MCF 10A (cell line): ENCODE measurements around the gene METTL1. TPM values are rescaled to one million over a fixed set of nuclear protein-coding genes. Genes with fewer than 3 reads are reported as not detected.

ENCODE experiments used
- BruUV-seq: library from RNA; stranded (reverse); fragments of 400-500 nt; replicated peaks from 2 replicates; lab custom pipeline; 2021; lab: Mats Ljungman, UMichigan
- CTCF ChIA-PET: fragments of 300-600 bp; sonication (Branson Sonifier 250); formaldehyde crosslinking; extraction: SDS; loops from one replicate; lab custom pipeline; 2021; ENCODE audit warnings: antibody characterized with exemption, inconsistent platforms; lab: Yijun Ruan, JAX
- POLR2A ChIA-PET: fragments of 300-600, 350-650 bp; sonication (Branson Sonifier 250); formaldehyde crosslinking; extraction: SDS; loops from one replicate; lab custom pipeline; 2020; ENCODE audit warnings: antibody characterized with exemption, inconsistent platforms; lab: Yijun Ruan, JAX
- DNase-seq: peaks from one replicate; pipeline ENCODE4 v3.0.0-alpha.2; 2018; ENCODE audit not compliant: unreplicated experiment
- H3K27ac Mint-ChIP-seq: one replicate; pipeline ENCODE4 v1.8.0; 2022; ENCODE audit warnings: mild to moderate bottlenecking, low read depth, mixed read lengths; ENCODE audit not compliant: unreplicated experiment
- H3K27me3 Mint-ChIP-seq: one replicate; pipeline ENCODE4 v1.8.0; 2022; ENCODE audit warnings: mixed read lengths; ENCODE audit not compliant: insufficient read depth, unreplicated experiment
- H3K36me3 Mint-ChIP-seq: one replicate; pipeline ENCODE4 v1.8.0; 2022; ENCODE audit warnings: mild to moderate bottlenecking, moderate library complexity, mixed read lengths; ENCODE audit not compliant: insufficient read depth, unreplicated experiment
- H3K4me1 Mint-ChIP-seq: one replicate; pipeline ENCODE4 v1.8.0; 2022; ENCODE audit warnings: mixed read lengths; ENCODE audit not compliant: insufficient read depth, unreplicated experiment
- H3K4me3 Mint-ChIP-seq: one replicate; pipeline ENCODE4 v1.8.0; 2022; ENCODE audit warnings: mild to moderate bottlenecking, moderate library complexity, mixed read lengths; ENCODE audit not compliant: unreplicated experiment
- H3K9me3 Mint-ChIP-seq: one replicate; pipeline ENCODE4 v1.8.0; 2022; ENCODE audit warnings: mixed read lengths; ENCODE audit not compliant: unreplicated experiment
- CTCF ChIP-seq: fragments of 200-600 bp; IDR thresholded peaks from one replicate; pipeline ENCODE4 v1.8.0; 2022; ENCODE audit warnings: antibody characterized with exemption, mild to moderate bottlenecking; ENCODE audit not compliant: unreplicated experiment
- intact Hi-C: fragments of 100-400 bp; cut with micrococcal nuclease; formaldehyde crosslinking; loops from 2 replicates; pipeline ENCODE4 v1.14.1; 2022
- total RNA-seq: library from RNA; stranded (reverse); gene quantifications from 2 replicates; pipeline ENCODE4 v1.2.3, GENCODE V29; 2022

METTL1 gene
- total RNA-seq, 1 experiment from 2014 or later, result 40.6 TPM

- H3K27me3 Mint-ChIP-seq, result no peaks in the 10 kb centered on the region
- TF ChIP-seq CTCF, result no peak
These were observed 42.3 kb upstream of the METTL1 start for GRCh38 chr12:57813971-57814772.

GRCh38 chr12:57813111-57813970 is 41.4 kb upstream of the METTL1 start:
- no peak overlapping the region for H3K27ac Mint-ChIP-seq
- no peaks in the 10 kb centered on the region for H3K36me3 Mint-ChIP-seq
- no TSS peak for BruUV-seq
- peaks cover 13% of the 10 kb centered on the region for H3K4me1 Mint-ChIP-seq
- CTCF ChIA-PET, result interaction anchor here (0.6 to 4.3 kb wide), 7 partner anchors 10 to 91 kb away, joined by 3 to 18 read pairs (median 5); partner anchors contain the start of gene TSFM
- intact Hi-C loops, result no loop called here
- POLR2A ChIA-PET, result interaction anchor here (0.6 to 0.8 kb wide), 2 partner anchors 10 to 67 kb away, joined by 3 read pairs; no protein-coding TSS in a partner anchor
- TF ChIP-seq CTCF, result no peak
- no peak for DNase-seq
- H3K27me3 Mint-ChIP-seq, result no peaks in the 10 kb centered on the region
- H3K4me3 Mint-ChIP-seq, result no peak overlapping the region
- no peaks in the 10 kb centered on the region for H3K9me3 Mint-ChIP-seq

More at GRCh38 chr12:57813971-57814772, 42.3 kb upstream of the METTL1 start:
- POLR2A ChIA-PET, result no interaction called here
- Mint-ChIP-seq H3K36me3 (peaks cover 8% of the 10 kb centered on the region), H3K4me3 (no peak overlapping the region), H3K9me3 (no peaks in the 10 kb centered on the region), H3K4me1 (peaks cover 13% of the 10 kb centered on the region), H3K27ac (no peak overlapping the region)
- CTCF ChIA-PET, result interaction anchor here (0.6 to 4.3 kb wide), 3 partner anchors 10 to 90 kb away, joined by 3 to 18 read pairs (median 4); no protein-coding TSS in a partner anchor
- BruUV-seq, result no TSS peak
- no peak for DNase-seq
- intact Hi-C loops, result no loop called here

GRCh38 chr12:57811028-57811755 is 39.3 kb upstream of the METTL1 start:
- intact Hi-C loops, result no loop called here
- no TSS peak for BruUV-seq
- Mint-ChIP-seq H3K4me3 (no peak overlapping the region), H3K4me1 (peaks cover 9% of the 10 kb centered on the region), H3K27ac (no peak overlapping the region), H3K9me3 (no peaks in the 10 kb centered on the region), H3K27me3 (no peaks in the 10 kb centered on the region), H3K36me3 (peaks cover 5% of the 10 kb centered on the region)
- POLR2A ChIA-PET, result interaction anchor here (0.7 to 1.7 kb wide), 6 partner anchors 10 to 76 kb away, joined by 3 to 6 read pairs (median 3); partner anchors contain the start of gene TSFM
- TF ChIP-seq CTCF, result no peak
- no peak for DNase-seq
- CTCF ChIA-PET, result interaction anchor here (0.9 to 2.3 kb wide), 6 partner anchors 9 to 119 kb away, joined by 3 to 12 read pairs (median 4); no protein-coding TSS in a partner anchor
